Ramos (cell line): ENCODE data around the gene CAPSL.
"Not testable (repeated sequence)": the region's sequence is repeated elsewhere in the genome, so short reads cannot be mapped to it uniquely, and the experiment has no call there.

ENCODE experiments used
- in situ Hi-C: fragments of 300-500 bp; cut with MboI; formaldehyde crosslinking; loops from one replicate; pipeline ENCODE4 v1.14.3; 2022; ENCODE audit warnings: low sequenced_read_pairs; ENCODE audit not compliant: unreplicated experiment

CAPSL gene

DNA sequence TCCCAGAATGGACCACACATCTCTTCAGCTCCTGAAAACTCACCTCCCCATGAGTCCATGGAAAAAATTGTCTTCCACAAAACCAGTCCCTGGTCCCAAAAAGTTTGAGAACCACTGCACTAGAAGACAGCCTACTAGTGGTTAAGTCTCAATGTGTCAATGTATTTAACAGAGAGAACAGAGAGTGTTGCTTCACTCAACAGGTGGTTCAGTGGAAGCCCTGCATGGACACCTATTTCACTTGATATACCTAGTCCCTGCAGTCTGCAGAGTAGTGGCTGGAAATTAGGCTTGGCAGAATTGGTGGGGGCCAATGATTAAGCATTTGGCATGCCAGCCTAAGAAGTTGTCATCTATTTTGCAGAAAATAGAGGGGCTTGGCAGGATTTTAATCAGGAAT lies 58.8 kb downstream of the CAPSL start:
- in situ Hi-C loops: no loop called here

- in situ Hi-C loops: no loop called here
Observed at GRCh38 chr5:35879096-35879495, 59.3 kb downstream of the CAPSL start.

GRCh38 chr5:35878079-35878478 lies 60.3 kb downstream of the CAPSL start:
- in situ Hi-C loops: no loop called here

DNA sequence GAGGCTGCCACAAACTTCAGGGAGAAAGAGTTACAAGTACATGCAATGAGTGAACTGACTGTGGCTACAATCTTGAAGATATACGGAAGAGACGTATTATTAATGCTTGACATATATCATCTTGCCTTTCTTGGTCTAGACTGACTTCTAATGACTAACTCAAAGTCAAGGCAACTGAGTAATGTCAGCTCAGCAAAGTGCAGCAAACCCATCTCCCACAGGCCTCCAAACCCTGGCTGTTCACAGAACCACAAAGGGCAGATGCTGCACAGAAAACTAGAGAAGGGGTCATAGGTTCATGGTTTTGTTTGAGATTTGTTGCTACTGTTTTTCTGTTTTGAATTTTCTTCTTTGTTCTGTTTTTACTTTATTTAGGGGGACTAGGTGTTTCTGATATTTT lies 60.8 kb downstream of the CAPSL start:
- in situ Hi-C loops: no loop called here

GRCh38 chr5:35876922-35877321 lies 61.5 kb downstream of the CAPSL start:
- in situ Hi-C loops: no loop called here

DNA sequence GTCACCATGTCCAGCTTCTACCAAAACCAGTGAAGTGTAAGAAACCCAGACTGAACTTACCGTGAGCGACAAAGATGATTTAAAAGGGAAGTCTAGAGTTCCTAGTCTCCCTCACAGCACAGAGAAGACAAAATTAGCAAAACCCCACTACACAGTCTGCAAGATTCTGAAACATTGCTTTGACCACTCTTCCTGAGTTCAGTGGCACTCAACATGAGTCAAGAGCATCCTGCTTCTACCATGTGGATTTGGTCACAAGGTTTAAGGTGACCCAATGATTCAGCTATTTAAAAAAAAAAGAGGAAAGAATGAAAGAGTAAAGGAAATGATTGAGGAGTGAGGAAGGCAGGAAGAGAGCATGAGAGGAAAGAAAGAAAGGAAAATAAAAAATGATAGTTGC lies 62.0 kb downstream of the CAPSL start:
- in situ Hi-C loops: no loop called here

DNA sequence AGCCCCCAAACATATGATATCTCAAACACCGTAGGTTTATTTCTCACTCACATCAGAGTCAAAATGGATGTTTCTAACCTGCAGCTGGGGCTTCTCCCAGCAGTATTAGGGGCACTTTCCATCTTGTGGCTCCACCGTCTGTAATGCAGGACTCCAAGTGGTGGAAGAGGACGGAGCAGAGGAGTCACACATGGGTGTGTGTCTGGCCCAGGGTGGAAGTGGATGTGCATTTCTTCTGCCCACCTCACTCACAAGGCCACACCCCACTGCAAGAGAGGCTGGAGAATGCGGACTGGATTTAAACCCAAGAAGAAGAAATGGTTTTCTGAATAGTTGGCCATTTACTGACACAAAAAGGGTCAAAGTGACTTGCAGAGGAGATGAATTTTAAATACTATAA lies 67.8 kb downstream of the CAPSL start:
- in situ Hi-C loops: no loop called here

DNA sequence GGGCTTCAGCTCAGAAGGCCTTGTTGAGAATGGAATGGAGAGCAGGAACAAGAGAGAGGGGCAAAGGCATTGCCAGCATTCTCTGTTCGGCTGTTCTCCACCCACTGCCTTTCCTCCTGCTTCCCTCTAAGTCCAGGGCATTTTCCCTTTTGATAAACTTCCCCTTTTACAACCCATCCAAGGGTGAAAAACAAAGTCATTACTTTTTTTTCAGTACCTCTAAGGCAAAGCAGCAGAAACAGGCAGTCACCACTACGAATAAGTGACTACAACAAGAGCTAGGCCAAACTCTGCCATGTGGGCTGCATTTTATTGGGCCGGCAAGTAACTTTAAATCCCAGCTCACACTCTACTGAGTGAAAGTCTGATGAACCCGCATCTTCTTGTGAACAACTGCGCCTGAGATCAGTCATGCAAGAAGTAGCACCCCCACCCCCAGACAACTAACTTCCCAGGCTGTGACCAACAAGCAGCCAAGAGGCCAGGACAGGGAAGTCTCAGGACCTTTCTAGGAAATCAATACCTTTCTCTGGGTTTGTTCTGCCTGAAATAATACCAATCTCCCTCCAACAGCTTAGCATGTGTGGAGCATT lies 68.6 kb downstream of the CAPSL start:
- in situ Hi-C loops: no loop called here

DNA sequence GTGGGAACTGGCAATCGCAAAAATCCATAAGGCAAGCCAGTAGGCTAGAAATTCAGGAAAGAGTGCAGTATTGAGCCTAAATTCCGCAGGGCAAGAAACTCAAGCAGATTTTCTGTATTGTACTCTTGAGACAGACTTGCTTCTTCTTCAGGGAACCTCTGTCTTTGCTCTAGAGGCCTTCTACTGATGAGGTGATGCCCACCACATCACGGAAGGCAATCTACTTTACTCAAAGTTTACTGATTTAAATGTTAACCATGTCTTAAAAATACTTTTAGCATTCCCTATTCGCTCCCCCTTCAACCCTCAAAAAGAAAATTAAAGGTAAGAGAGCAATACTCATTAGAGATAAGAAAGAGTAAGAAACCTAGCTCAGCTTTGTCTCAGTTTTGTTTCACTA lies 70.4 kb downstream of the CAPSL start:
- in situ Hi-C loops: no loop called here

- in situ Hi-C loops: no loop called here
Observed at GRCh38 chr5:35863159-35863558, 75.3 kb downstream of the CAPSL start.

- in situ Hi-C loops: no loop called here
Observed at GRCh38 chr5:35862126-35862525, 76.3 kb downstream of the CAPSL start.

GRCh38 chr5:35861718-35862117 lies 76.7 kb downstream of the CAPSL start:
- in situ Hi-C loops: no loop called here

DNA sequence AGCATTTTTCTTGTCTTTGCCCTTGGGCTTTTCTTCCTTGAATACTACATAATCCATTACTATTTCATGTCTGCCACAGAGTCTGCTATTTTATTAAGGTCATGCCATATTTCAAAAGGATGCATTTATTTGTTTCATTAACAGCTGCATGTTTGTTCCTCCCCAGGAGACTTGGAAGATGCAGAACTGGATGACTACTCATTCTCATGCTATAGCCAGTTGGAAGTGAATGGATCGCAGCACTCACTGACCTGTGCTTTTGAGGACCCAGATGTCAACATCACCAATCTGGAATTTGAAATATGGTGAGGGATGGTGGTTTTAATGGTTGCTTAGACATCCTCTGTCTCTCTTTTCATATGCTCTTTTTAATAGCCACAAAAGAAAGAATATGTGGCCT lies 77.7 kb downstream of the CAPSL start:
- in situ Hi-C loops: no loop called here

DNA sequence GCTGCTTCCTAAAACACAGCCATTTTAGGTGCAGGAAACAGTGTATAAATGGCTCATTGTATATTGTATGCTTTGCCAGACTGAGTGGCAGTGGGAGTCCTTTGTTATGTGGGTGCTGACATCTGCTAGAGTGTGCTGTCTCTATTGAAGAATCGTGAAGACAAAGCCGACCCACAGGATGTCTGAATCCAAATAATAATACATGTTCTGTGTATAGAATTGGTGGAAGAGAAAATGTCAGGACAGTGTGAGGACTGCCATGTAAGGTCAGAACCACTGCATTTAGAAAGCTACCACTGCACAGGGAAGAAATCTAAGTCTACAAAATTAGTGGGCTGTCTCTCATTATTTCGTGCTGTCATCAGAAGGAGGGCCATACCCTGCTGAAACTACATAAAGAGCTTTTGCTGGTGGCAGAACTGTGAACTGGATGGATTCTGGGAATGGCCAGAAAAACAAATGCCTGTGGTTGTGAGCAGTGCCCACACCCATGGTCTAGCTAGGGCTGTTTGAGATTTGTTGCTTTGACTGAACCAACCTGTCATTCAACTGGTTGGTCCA lies 79.2 kb downstream of the CAPSL start:
- in situ Hi-C loops: no loop called here

GRCh38 chr5:35857606-35858205 lies 80.7 kb downstream of the CAPSL start:
- in situ Hi-C loops: no loop called here

DNA sequence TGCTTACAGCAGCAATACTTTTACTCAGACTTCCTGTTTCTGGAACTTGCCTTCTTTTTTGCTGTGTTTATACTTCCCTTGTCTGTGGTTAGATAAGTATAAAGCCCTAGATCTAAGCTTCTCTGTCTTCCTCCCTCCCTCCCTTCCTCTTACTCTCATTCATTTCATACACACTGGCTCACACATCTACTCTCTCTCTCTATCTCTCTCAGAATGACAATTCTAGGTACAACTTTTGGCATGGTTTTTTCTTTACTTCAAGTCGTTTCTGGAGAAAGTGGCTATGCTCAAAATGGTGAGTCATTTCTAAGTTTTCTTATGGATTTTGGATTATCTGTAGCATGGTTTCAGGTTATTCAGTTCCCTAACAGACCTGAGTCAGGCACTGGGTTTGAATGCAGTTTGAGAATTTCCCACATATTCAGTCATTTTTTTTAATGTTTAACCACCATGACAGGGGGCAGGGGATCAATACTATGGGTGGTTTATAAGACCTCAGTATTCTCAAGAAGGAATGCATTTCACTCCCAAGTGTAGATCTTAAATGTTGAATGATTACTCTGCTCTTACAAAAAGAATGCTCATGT lies 81.6 kb downstream of the CAPSL start, which contains the start of gene IL7R:
Gene IL7R, plus strand, starts transcription at position 127 of the 587 bp plus-strand sequence. Its CDS starts 87 bp downstream, at position 214.
- in situ Hi-C loops: no loop called here

- in situ Hi-C loops: not testable (repeated sequence)
Observed at GRCh38 chr5:35856186-35856764, 82.1 kb downstream of the CAPSL start.

DNA sequence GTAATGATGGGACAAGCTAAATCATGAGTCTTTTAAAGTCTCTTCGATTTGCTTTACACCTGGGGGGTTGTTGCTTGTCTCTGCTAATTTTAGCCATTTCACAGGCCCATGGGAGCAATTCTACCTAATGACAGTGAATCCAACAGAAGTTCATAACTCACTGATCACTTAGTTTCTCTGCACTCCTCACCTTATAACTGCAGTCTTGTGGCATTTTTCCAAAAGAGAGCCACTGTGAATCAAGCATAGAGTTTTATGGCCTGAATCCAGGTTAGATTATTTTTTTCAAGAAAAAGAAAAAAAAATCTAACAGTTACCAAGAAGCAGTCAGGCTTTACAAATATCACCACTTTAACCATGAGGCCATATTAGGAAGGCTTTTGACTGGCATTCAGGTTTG lies 83.2 kb downstream of the CAPSL start:
- in situ Hi-C loops: no loop called here
